Nephron progenitor cell (in vitro differentiated cells): ENCODE measurements around the gene MBLAC1.

Experiments used
- DNase-seq: peaks from one replicate; pipeline ENCODE4 v3.0.0; 2021
- H3K27ac Mint-ChIP-seq: 2 replicates; pipeline ENCODE4 v1.8.0; 2021; ENCODE audit warnings: mild to moderate bottlenecking, moderate library complexity, mixed read lengths
- H3K27me3 Mint-ChIP-seq: 2 replicates; pipeline ENCODE4 v1.8.0; 2021; ENCODE audit warnings: mild to moderate bottlenecking, low read depth, mixed read lengths; ENCODE audit not compliant: poor library complexity
- H3K36me3 Mint-ChIP-seq: 2 replicates; pipeline ENCODE4 v1.8.0; 2021; ENCODE audit warnings: low read depth, mixed read lengths
- H3K4me1 Mint-ChIP-seq: 2 replicates; pipeline ENCODE4 v1.8.0; 2021; ENCODE audit warnings: mixed read lengths
- H3K4me3 Mint-ChIP-seq: 2 replicates; pipeline ENCODE4 v1.8.0; 2021; ENCODE audit warnings: mild to moderate bottlenecking, moderate library complexity, mixed read lengths
- H3K9me3 Mint-ChIP-seq: 2 replicates; pipeline ENCODE4 v1.8.0; 2021; ENCODE audit warnings: mild to moderate bottlenecking, moderate library complexity, mixed read lengths
- CTCF ChIP-seq: fragments of 200-600 bp; sonication (generic); IDR thresholded peaks from 2 replicates; pipeline ENCODE4 v1.5.0; 2021; ENCODE audit warnings: antibody characterized with exemption

MBLAC1 gene

GRCh38 chr7:100130608-100131453 is 4.1 kb downstream of the MBLAC1 start:
- H3K27ac Mint-ChIP-seq = no peak overlapping the region
- H3K9me3 Mint-ChIP-seq = no peaks in the 10 kb centered on the region
- peak; percentile 90 for TF ChIP-seq CTCF
- H3K4me1 Mint-ChIP-seq = peaks cover 25% of the 10 kb centered on the region
- DNase-seq = peak; percentile 95
- peaks cover 17% of the 10 kb centered on the region for H3K27me3 Mint-ChIP-seq
- no peaks in the 10 kb centered on the region for H3K36me3 Mint-ChIP-seq
- no peak overlapping the region for H3K4me3 Mint-ChIP-seq

- Mint-ChIP-seq H3K27me3 (peaks cover 17% of the 10 kb centered on the region), H3K36me3 (no peaks in the 10 kb centered on the region), H3K4me3 (no peak overlapping the region), H3K4me1 (peaks cover 20% of the 10 kb centered on the region), H3K27ac (no peak overlapping the region), H3K9me3 (no peaks in the 10 kb centered on the region)
- TF ChIP-seq CTCF = no peak
- no peak for DNase-seq
These were observed 5.4 kb downstream of the MBLAC1 start for GRCh38 chr7:100132126-100132525.

- Mint-ChIP-seq H3K4me3 (no peak overlapping the region), H3K27ac (no peak overlapping the region), H3K27me3 (peaks cover 17% of the 10 kb centered on the region), H3K36me3 (no peaks in the 10 kb centered on the region), H3K9me3 (no peaks in the 10 kb centered on the region), H3K4me1 (peaks cover 20% of the 10 kb centered on the region)
- peak; percentile 95 for TF ChIP-seq CTCF
- DNase-seq = peak; percentile 70
These were observed 6.0 kb downstream of the MBLAC1 start for GRCh38 chr7:100132697-100133151.

GRCh38 chr7:100137851-100138760 is 11.3 kb downstream of the MBLAC1 start:
- peaks cover 10% of the 10 kb centered on the region for H3K27me3 Mint-ChIP-seq
- no peak for TF ChIP-seq CTCF
- H3K4me3 Mint-ChIP-seq = no peak overlapping the region
- H3K36me3 Mint-ChIP-seq = no peaks in the 10 kb centered on the region
- no peaks in the 10 kb centered on the region for H3K9me3 Mint-ChIP-seq
- peaks cover 7% of the 10 kb centered on the region for H3K4me1 Mint-ChIP-seq
- no peak for DNase-seq
- H3K27ac Mint-ChIP-seq = no peak overlapping the region

GRCh38 chr7:100141555-100141949 is 14.8 kb downstream of the MBLAC1 start:
- Mint-ChIP-seq H3K9me3 (no peaks in the 10 kb centered on the region), H3K4me3 (no peak overlapping the region), H3K27me3 (peaks cover 13% of the 10 kb centered on the region), H3K36me3 (no peaks in the 10 kb centered on the region), H3K27ac (no peak overlapping the region), H3K4me1 (no peaks in the 10 kb centered on the region)
- DNase-seq = no peak
- no peak for TF ChIP-seq CTCF
